HepG2 (cell line): Measurements from ENCODE around the gene TBC1D10B. TPM values are rescaled to one million over a fixed set of nuclear protein-coding genes. Genes with fewer than 3 reads are reported as not detected.

Source experiments
- ETV5 ChIP-seq: IDR thresholded peaks from 2 replicates; pipeline ENCODE4 v1.6.1; 2018; ENCODE audit warnings: missing biosample characterization, missing genetic modification reagents, inconsistent platforms, borderline replicate concordance
- GATAD2A ChIP-seq: IDR thresholded peaks from 2 replicates; pipeline ENCODE4 v1.6.1; 2016
- HHEX ChIP-seq: IDR thresholded peaks from 2 replicates; pipeline ENCODE4 v1.6.1; 2016; ENCODE audit warnings: control low read depth
- KAT8 ChIP-seq: IDR thresholded peaks from 2 replicates; pipeline ENCODE4 v1.6.1; 2016; ENCODE audit warnings: missing genetic modification reagents, missing compliant biosample characterization
- KDM2A ChIP-seq: sonication (generic); formaldehyde crosslinking; IDR thresholded peaks from 2 replicates; pipeline ENCODE4 v1.4.0; 2020; ENCODE audit warnings: low read depth, missing genetic modification reagents, borderline replicate concordance
- NR2F1 ChIP-seq, 2 experiments: fragments of 450-650 bp in 1 of 2; formaldehyde crosslinking in 1 of 2; IDR thresholded peaks; 2 replicates each; pipeline versions ENCODE4 v1.5.0 to v1.6.1; 2016 to 2020; ENCODE audit warnings: mild to moderate bottlenecking in 1 of 2, missing compliant biosample characterization in 1 of 2, missing genetic modification reagents in 1 of 2, moderate library complexity in 1 of 2
- RAD21 ChIP-seq: fragments of 450-650 bp; formaldehyde crosslinking; IDR thresholded peaks from 2 replicates; pipeline ENCODE4 v1.5.0; 2020; ENCODE audit warnings: mild to moderate bottlenecking
- SNRNP70 ChIP-seq: fragments of 200-400 bp; formaldehyde crosslinking; IDR thresholded peaks from 2 replicates; pipeline ENCODE4 v1.6.1; 2017; ENCODE audit warnings: mild to moderate bottlenecking, low read depth, low read length, moderate library complexity
- SP5 ChIP-seq: IDR thresholded peaks from 2 replicates; pipeline ENCODE4 v1.6.1; 2016; ENCODE audit warnings: low read depth, borderline replicate concordance
- SRSF9 ChIP-seq: fragments of 200-400 bp; formaldehyde crosslinking; IDR thresholded peaks from 2 replicates; pipeline ENCODE4 v1.6.1; 2018; ENCODE audit warnings: borderline replicate concordance, mild to moderate bottlenecking, low read depth, low read length; ENCODE audit not compliant: insufficient read depth, poor library complexity, severe bottlenecking
- YY1 ChIP-seq: IDR thresholded peaks from 2 replicates; pipeline ENCODE4 v1.6.1; 2011; ENCODE audit warnings: low read length, low read depth, moderate library complexity, mild to moderate bottlenecking; ENCODE audit not compliant: insufficient read depth, insufficient replicate concordance
- ZIK1 ChIP-seq: sonication (generic); formaldehyde crosslinking; IDR thresholded peaks from 2 replicates; pipeline ENCODE4 v1.5.0; 2020; ENCODE audit warnings: mild to moderate bottlenecking, low read depth, missing genetic modification reagents, borderline replicate concordance
- ZNF17 ChIP-seq: sonication (generic); formaldehyde crosslinking; IDR thresholded peaks from 2 replicates; pipeline ENCODE4 v1.5.0; 2020; ENCODE audit warnings: mild to moderate bottlenecking, missing genetic modification reagents
- ZNF251 ChIP-seq: sonication (generic); formaldehyde crosslinking; IDR thresholded peaks from 2 replicates; pipeline ENCODE4 v1.9.0; 2021; ENCODE audit warnings: mild to moderate bottlenecking, missing genetic modification reagents
- ZNF546 ChIP-seq: sonication (generic); formaldehyde crosslinking; conservative IDR thresholded peaks from 2 replicates; pipeline ENCODE4 v1.8.1; 2023; ENCODE audit warnings: mild to moderate bottlenecking, missing genetic modification reagents
- ZSCAN21 ChIP-seq: sonication (generic); formaldehyde crosslinking; IDR thresholded peaks from 2 replicates; pipeline ENCODE4 v1.8.0; 2022; ENCODE audit warnings: mild to moderate bottlenecking, missing genetic modification reagents, moderate library complexity, borderline replicate concordance
- polyA plus RNA-seq, 8 experiments: library from polyadenylated mRNA; depleted of rRNA in 3 of 8; stranded (reverse) in 7 of 8; unstranded in 1 of 8; fragments of >200 nt; fragmentation: Illumina TruSeq in 4 of 8; extraction: Trizol in 4 of 8; gene quantifications; 2 replicates each; pipeline versions ENCODE4 v1.2.1 to v1.2.3, GENCODE V29; 2011 to 2016; ENCODE audit warnings: low read depth in 4 of 8, missing spikeins in 1 of 8, mixed read lengths in 1 of 8; ENCODE audit not compliant: insufficient read depth in 1 of 8
- total RNA-seq, 5 experiments: library from RNA; depleted of rRNA; stranded (reverse); fragments of >200 nt; fragmentation: Illumina TruSeq; extraction: Trizol; gene quantifications; 2 replicates each; pipeline ENCODE4 v1.2.3, GENCODE V29; 2016; ENCODE audit warnings: low read depth in 1 of 5
- TF ChIP-seq, protein P1 (sequence below): IDR thresholded peaks from 2 replicates; pipeline ENCODE4 v1.6.1; 2016; ENCODE audit warnings: mild to moderate bottlenecking, missing biosample characterization, missing genetic modification reagents
- TF ChIP-seq, protein P2 (sequence below): sonication (generic); IDR thresholded peaks from 2 replicates; pipeline ENCODE4 v1.6.1; 2016; ENCODE audit warnings: low read depth, borderline replicate concordance
- TF ChIP-seq, protein P3 (sequence below): IDR thresholded peaks from 2 replicates; pipeline ENCODE4 v1.6.1; 2016; ENCODE audit warnings: missing genetic modification reagents, missing compliant biosample characterization
- TF ChIP-seq, protein P4 (sequence below): sonication (generic); formaldehyde crosslinking; IDR thresholded peaks from 2 replicates; pipeline ENCODE4 v1.4.0; 2020; ENCODE audit warnings: missing genetic modification reagents

TBC1D10B gene
- total and polyA plus RNA-seq, 2 of the 13 experiments (the other 11 are each of a cell fraction or from before 2014, with no cell fraction given), result 15.7 to 24.8 TPM

DNA sequence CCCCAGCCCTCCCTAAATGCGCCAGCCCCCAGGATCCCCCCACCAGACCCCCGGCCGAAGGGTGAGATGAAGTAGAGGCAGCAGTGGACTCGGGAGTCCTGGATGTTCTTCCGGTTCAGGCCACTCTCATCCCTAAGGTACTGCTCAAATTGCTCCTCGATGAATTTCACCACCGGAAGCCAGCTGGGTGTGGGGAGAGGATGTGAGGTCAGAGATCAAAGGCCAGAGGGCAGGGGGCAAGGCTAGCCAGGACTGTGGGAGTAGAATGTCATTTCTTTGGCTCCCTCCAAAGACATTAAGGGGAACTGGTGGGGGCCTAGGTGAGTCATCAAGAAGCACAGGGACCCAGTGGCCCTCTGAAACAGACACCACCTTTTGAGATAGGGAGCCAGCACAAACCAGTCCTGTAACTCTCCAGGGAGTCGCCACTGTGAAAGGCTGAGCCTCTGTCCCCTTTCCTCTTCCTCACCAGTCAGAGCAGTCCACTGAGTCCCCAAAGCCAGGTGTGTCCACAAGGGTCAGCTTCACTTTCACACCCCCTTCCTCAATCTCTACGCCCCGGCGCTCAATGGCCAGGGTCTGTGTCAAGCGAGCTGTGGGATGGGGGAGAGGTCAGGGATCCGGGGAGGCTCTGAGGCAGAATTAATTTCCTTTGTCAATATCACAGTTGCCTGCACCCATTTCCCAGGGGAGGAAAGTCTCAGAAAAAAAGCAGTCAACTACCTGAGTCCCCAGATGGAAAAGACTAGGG is 11.2 kb upstream of the TBC1D10B start (continued):
- TF ChIP-seq ETV5 (CRISPR knock-in tag), result peak; percentile 80
- TF ChIP-seq NR2F1 (CRISPR knock-in tag; IDR thresholded peaks at IDR 0.05), result peak; percentile 52 to 77; a peak in 3 of 4 replicates
- TF ChIP-seq, protein P1, sequence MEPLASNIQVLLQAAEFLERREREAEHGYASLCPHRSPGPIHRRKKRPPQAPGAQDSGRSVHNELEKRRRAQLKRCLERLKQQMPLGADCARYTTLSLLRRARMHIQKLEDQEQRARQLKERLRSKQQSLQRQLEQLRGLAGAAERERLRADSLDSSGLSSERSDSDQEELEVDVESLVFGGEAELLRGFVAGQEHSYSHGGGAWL (CRISPR knock-in tag), result no peak
- TF ChIP-seq, protein P2, sequence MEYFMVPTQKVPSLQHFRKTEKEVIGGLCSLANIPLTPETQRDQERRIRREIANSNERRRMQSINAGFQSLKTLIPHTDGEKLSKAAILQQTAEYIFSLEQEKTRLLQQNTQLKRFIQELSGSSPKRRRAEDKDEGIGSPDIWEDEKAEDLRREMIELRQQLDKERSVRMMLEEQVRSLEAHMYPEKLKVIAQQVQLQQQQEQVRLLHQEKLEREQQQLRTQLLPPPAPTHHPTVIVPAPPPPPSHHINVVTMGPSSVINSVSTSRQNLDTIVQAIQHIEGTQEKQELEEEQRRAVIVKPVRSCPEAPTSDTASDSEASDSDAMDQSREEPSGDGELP, result peak; percentile 67; the same call in 1 of the 2 replicates
- TF ChIP-seq ZIK1 (CRISPR knock-in tag), result no peak
- no peak for TF ChIP-seq SNRNP70
- TF ChIP-seq GATAD2A, result 0 out of 2 replicates have a peak, but pooled peaks have one; percentile 19
- TF ChIP-seq, protein P3, sequence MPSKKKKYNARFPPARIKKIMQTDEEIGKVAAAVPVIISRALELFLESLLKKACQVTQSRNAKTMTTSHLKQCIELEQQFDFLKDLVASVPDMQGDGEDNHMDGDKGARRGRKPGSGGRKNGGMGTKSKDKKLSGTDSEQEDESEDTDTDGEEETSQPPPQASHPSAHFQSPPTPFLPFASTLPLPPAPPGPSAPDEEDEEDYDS (CRISPR knock-in tag), result no peak
- TF ChIP-seq SRSF9, result no peak
- TF ChIP-seq YY1, result no peak
- TF ChIP-seq SP5 (CRISPR knock-in tag), result no peak
- TF ChIP-seq HHEX, result no peak
- TF ChIP-seq KAT8 (CRISPR knock-in tag), result peak; percentile 35; the same call in 1 of the 2 replicates
- no peak for TF ChIP-seq ZSCAN21 (CRISPR knock-in tag)
- TF ChIP-seq ZNF17, result no peak
- TF ChIP-seq KDM2A (CRISPR knock-in tag), result peak; percentile 15; the same call in 1 of the 2 replicates
- no peak for TF ChIP-seq ZNF546 (CRISPR knock-in tag)
- TF ChIP-seq, protein P4, sequence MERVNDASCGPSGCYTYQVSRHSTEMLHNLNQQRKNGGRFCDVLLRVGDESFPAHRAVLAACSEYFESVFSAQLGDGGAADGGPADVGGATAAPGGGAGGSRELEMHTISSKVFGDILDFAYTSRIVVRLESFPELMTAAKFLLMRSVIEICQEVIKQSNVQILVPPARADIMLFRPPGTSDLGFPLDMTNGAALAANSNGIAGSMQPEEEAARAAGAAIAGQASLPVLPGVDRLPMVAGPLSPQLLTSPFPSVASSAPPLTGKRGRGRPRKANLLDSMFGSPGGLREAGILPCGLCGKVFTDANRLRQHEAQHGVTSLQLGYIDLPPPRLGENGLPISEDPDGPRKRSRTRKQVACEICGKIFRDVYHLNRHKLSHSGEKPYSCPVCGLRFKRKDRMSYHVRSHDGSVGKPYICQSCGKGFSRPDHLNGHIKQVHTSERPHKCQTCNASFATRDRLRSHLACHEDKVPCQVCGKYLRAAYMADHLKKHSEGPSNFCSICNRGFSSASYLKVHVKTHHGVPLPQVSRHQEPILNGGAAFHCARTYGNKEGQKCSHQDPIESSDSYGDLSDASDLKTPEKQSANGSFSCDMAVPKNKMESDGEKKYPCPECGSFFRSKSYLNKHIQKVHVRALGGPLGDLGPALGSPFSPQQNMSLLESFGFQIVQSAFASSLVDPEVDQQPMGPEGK (CRISPR knock-in tag), result peak; percentile 9; the same call in 1 of the 2 replicates
- no peak for TF ChIP-seq RAD21 (CRISPR knock-in tag)
- no peak for TF ChIP-seq ZNF251 (CRISPR knock-in tag)
